Gastroesophageal sphincter (tissue), 4 donors: ENCODE data around the gene TMEM258. TPM values are rescaled to one million over a fixed set of nuclear protein-coding genes. Genes with fewer than 3 reads are reported as not detected.

Source experiments
- ATAC-seq: fragments of 150-250 bp; one replicate; pipeline ENCODE4 v1.9.1; 2016; ENCODE audit warnings: mild to moderate bottlenecking, moderate library complexity
- H3K27ac ChIP-seq, 4 donors: fragments of 200-600 bp; sonication (generic) in 3 of 4; 1 replicate in 3 of 4; 2 replicates in 1 of 4; pipeline ENCODE4 v1.5.1; 2016 to 2019
- H3K27me3 ChIP-seq: fragments of 200-600 bp; sonication (generic); one replicate; pipeline ENCODE4 v1.5.1; 2019
- H3K36me3 ChIP-seq, 2 donors: fragments of 200-600 bp; sonication (generic); one replicate each; pipeline ENCODE4 v1.5.1; 2019; ENCODE audit warnings: control low read depth in 1 of 2
- H3K4me1 ChIP-seq, 3 donors: fragments of 200-600 bp; sonication (generic); 1 replicate in 2 of 3; 2 replicates in 1 of 3; pipeline ENCODE4 v1.5.1; 2016 to 2019; ENCODE audit warnings: control low read depth in 2 of 3
- H3K4me3 ChIP-seq, 2 donors: fragments of 200-600 bp; sonication (generic); one replicate each; pipeline ENCODE4 v1.5.1; 2019; ENCODE audit warnings: mild to moderate bottlenecking in 1 of 2, moderate library complexity in 1 of 2
- H3K9me3 ChIP-seq, 3 donors: fragments of 200-600 bp; sonication (generic); one replicate each; pipeline ENCODE4 v1.5.1; 2017 to 2019; ENCODE audit warnings: control low read depth in 2 of 3
- EP300 ChIP-seq: sonication (generic); formaldehyde crosslinking; IDR thresholded peaks from one replicate; pipeline ENCODE4 v1.6.1; 2017; ENCODE audit warnings: antibody characterized with exemption, mild to moderate bottlenecking
- POLR2A ChIP-seq, 2 donors: fragments of 450-650 bp; IDR thresholded peaks; one replicate each; pipeline ENCODE4 v1.6.1; 2017; ENCODE audit warnings: antibody characterized with exemption in 2 of 2, mild to moderate bottlenecking in 2 of 2, moderate library complexity in 1 of 2
- POLR2AphosphoS5 ChIP-seq: sonication (generic); formaldehyde crosslinking; IDR thresholded peaks from one replicate; pipeline ENCODE4 v1.6.1; 2017; ENCODE audit warnings: antibody characterized with exemption
- WGBS, 2 donors: methylation state at CpG; one replicate each; pipeline ENCODE4 v1.1.5; 2018; ENCODE audit warnings: low coverage in 1 of 2; 5-methylcytosine and 5-hydroxymethylcytosine counted together
- total RNA-seq, 4 donors: library from RNA; depleted of rRNA; stranded (reverse); fragments of >200 nt; gene quantifications; one replicate each; pipeline ENCODE4 v1.1.0, GENCODE V29; 2016
- TF ChIP-seq, protein P1 (sequence below), 4 experiments: fragments of 200-600 bp in 2 of 4; fragments of 450-650 bp in 2 of 4; sonication (generic) in 1 of 4; IDR thresholded peaks; one replicate each; pipeline ENCODE4 v1.5.1; 2017 to 2019; ENCODE audit warnings: antibody characterized with exemption in 4 of 4, mild to moderate bottlenecking in 2 of 4, moderate library complexity in 2 of 4

The TMEM258 gene
- total RNA-seq, 4 donors from 2014 or later, result 31.4 to 36.7 (median 33.3) TPM

DNA sequence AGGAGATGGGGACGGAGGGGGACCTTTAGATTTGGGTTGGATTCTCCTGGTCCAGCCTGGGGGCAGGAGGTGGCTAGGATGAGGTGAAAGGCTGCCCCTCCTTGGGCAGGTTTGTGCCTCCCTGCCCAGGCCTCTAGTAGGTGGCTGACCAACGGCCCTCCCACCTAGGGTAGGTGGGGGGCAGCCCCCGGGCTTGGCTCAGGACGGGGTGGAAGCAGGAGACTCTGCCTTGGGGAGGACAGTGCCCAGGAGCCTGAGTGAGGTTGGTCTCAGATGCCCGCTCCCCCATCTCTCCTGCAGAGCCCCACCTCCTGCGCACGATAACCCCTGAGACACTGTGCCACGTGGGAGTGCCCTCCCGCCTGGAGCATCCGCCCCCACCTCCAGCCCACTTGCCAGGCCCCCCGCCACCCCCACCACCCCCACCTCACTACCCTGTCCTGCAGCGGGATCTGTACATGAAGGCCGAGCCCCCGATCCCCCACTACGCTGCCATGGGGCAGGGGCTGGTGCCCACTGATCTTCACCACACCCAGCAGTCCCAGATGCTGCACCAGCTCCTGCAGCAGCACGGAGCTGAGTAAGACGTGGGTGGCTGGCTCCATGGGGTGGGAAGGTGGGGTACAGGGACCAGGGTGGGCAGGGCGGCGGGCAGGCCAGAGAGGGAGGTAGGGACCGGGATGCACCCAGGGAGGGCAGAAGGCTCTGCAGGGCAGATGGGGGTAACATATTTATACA lies 22.3 kb downstream of the TMEM258 start:
- Histone ChIP-seq H3K27me3 (peaks cover 4% of the 10 kb centered on the region), H3K4me3 (no peak overlapping the region), H3K9me3 (no peaks in the 10 kb centered on the region), H3K27ac (no peak overlapping the region), H3K4me1 (peaks cover 0 to 6% (median 0%) of the 10 kb centered on the region in 3 donors), H3K36me3 (no peaks in the 10 kb centered on the region)
- TF ChIP-seq POLR2AphosphoS5 (no peak), EP300 (no peak), POLR2A (IDR thresholded peaks at IDR 0.05) (no peak)
- TF ChIP-seq, protein P1, sequence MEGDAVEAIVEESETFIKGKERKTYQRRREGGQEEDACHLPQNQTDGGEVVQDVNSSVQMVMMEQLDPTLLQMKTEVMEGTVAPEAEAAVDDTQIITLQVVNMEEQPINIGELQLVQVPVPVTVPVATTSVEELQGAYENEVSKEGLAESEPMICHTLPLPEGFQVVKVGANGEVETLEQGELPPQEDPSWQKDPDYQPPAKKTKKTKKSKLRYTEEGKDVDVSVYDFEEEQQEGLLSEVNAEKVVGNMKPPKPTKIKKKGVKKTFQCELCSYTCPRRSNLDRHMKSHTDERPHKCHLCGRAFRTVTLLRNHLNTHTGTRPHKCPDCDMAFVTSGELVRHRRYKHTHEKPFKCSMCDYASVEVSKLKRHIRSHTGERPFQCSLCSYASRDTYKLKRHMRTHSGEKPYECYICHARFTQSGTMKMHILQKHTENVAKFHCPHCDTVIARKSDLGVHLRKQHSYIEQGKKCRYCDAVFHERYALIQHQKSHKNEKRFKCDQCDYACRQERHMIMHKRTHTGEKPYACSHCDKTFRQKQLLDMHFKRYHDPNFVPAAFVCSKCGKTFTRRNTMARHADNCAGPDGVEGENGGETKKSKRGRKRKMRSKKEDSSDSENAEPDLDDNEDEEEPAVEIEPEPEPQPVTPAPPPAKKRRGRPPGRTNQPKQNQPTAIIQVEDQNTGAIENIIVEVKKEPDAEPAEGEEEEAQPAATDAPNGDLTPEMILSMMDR (IDR thresholded peaks at IDR 0.05), result no peak
- WGBS, 2 donors, result 67% methylated on average over 3 of the region's 20 CpGs; no CpG with 5 or more reads in 1 of the 2 donors
- no peak for ATAC-seq

DNA sequence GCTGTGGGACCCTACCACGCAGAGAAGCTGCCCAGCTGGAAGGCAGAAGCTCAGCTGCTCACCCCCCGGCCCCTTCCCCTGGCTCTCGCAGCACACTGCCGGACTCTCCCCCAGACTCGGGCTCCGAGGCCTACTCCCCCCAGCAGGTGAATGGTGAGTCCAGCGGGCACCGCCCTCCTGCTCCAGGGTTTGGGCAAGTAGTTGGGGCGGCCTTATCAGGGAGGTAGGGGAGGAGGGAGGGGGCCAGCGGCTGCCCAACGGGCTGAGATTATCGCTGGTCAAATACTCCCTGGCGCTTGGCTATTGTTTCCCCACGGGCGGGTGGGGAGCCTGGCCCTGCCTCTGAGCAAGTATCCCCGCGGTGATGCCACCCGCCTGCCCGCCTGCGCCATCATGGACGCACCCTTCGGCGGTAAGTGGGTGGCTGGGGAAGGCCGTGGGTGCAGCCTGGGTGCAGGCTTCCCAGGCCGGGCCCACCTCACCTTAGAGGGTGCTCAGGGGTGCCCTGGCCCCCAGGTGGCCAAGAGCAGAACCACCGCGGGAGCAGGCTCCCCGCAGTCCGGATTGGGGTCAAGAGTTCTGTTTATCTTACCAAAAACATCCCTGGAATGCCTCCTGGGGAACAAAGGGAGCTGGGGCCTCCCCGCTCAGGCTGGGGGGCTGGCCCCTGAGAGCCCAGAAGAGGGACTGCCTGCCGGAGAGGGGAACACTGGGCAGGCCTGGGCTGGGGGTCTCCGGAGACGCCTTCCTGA lies 23.1 kb downstream of the TMEM258 start:
- Histone ChIP-seq H3K4me1 (peaks cover 0 to 6% (median 0%) of the 10 kb centered on the region in 3 donors), H3K9me3 (no peaks in the 10 kb centered on the region), H3K4me3 (no peak overlapping the region), H3K27me3 (peaks cover 12% of the 10 kb centered on the region), H3K36me3 (no peaks in the 10 kb centered on the region), H3K27ac (no peak overlapping the region)
- no peak for ATAC-seq
- no peak for TF ChIP-seq POLR2AphosphoS5
- TF ChIP-seq EP300, result no peak
- TF ChIP-seq POLR2A (IDR thresholded peaks at IDR 0.05), result no peak
- TF ChIP-seq, protein P1 (IDR thresholded peaks at IDR 0.05), result no peak
- WGBS, 2 donors, result no CpG with 5 or more reads among the region's 33 CpGs

DNA sequence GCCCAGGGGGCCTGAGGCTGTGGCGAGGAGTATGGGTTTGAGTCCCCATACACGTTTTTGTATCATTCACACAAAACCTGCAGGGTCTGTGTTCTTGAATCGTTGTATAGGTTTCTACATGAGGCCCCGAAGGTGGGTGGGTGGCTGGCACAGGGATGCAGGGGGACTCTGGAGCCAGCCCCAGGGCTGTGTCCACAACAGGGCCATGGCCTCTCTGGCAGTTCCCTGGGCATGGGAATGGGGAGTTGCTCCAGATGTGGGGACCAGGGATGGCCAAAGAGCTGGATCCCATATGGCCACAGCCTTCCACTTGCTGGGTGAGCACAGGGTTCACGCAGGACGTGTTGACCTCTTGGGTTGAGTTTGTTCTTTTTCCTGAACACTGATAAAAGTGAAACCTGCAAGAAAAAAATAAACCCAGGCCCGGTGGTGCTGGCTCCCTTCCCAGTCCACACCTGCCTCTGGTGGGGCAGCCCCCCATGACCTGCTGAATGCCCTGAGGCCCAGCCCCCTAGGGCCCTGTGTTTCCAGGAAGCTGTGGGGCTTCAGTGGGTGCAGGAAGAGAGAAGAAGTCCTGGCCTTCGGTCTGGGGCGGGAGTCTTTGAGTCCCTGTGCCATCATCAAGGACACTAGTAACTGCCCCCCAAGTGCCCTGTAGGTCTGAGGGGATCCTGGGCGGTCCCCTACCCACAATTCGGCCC lies 23.9 kb downstream of the TMEM258 start:
- Histone ChIP-seq H3K4me1 (peaks cover 0 to 6% (median 0%) of the 10 kb centered on the region in 3 donors), H3K4me3 (no peak overlapping the region), H3K27me3 (peaks cover 20% of the 10 kb centered on the region), H3K36me3 (no peaks in the 10 kb centered on the region), H3K27ac (no peak overlapping the region), H3K9me3 (no peaks in the 10 kb centered on the region)
- 52 to 61% methylated on average over 3 to 4 of the region's 11 CpGs for WGBS, 2 donors
- ATAC-seq, result no peak
- TF ChIP-seq EP300, result no peak
- no peak for TF ChIP-seq POLR2A (IDR thresholded peaks at IDR 0.05)
- TF ChIP-seq POLR2AphosphoS5, result no peak
- TF ChIP-seq, protein P1 (IDR thresholded peaks at IDR 0.05), result no peak

DNA sequence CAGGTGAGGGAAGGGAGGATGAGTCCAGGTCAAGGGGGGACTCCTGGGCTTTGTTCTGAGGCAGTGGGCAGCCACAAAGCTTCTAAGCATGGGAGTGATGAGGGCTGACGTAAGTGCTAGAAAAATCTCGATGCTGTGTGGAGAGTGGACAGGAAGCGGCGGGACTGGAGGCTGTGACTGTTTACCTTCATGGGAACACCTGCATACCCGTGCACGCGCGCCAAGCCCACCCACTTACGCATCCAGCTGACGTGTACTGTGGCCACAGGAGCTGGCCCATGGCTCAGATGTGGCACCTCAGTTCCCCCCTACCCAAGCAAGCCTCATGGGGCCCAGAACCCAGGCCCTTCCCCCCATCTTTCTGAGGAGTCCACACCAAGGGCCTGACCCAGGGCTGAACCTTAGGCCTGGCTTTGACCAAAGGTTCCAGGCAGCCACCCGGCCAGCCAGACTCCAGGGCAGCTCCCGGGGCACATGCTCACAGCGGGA lies 26.0 kb downstream of the TMEM258 start:
- peaks cover 0 to 6% (median 0%) of the 10 kb centered on the region in 3 donors for H3K4me1 ChIP-seq
- WGBS, 2 donors, result 39 to 83% methylated on average over 2 to 5 of the region's 13 CpGs
- ATAC-seq, result no peak
- H3K27ac ChIP-seq, result no peak overlapping the region
- H3K9me3 ChIP-seq, result no peaks in the 10 kb centered on the region
- TF ChIP-seq, protein P1 (IDR thresholded peaks at IDR 0.05), result no peak
- no peak for TF ChIP-seq POLR2A (IDR thresholded peaks at IDR 0.05)
- TF ChIP-seq EP300, result no peak
- no peak for TF ChIP-seq POLR2AphosphoS5
- H3K27me3 ChIP-seq, result peaks cover 41% of the 10 kb centered on the region
- H3K36me3 ChIP-seq, result no peaks in the 10 kb centered on the region
- no peak overlapping the region for H3K4me3 ChIP-seq
